HepG2 (cell line): ENCODE data around the gene TSPAN9. TPM values are rescaled to one million over a fixed set of nuclear protein-coding genes. Genes with fewer than 3 reads are reported as not detected.

Experiments
- ATAC-seq: fragments of 200-7000 bp; cut with Tn5 transposase; 3 replicates; pipeline ENCODE4 v1.9.1; 2020; ENCODE audit warnings: mild to moderate bottlenecking, moderate library complexity
- BruUV-seq: library from RNA; stranded (reverse); fragments of 400-500 nt; replicated peaks from 2 replicates; lab custom pipeline; 2021; lab: Mats Ljungman, UMichigan
- CTCF ChIA-PET: fragments of 300-600 bp; formaldehyde crosslinking; extraction: SDS; loops from one replicate; lab custom pipeline; 2021; ENCODE audit warnings: low total read pairs, inconsistent platforms, low intra/inter-chr PET ratio; lab: Yijun Ruan, JAX
- POLR2A ChIA-PET: fragments of 350-600 bp; sonication (Branson Sonifier 250); formaldehyde crosslinking; loops from one replicate; lab custom pipeline; 2020; ENCODE audit warnings: antibody characterized with exemption, inconsistent platforms; lab: Yijun Ruan, JAX
- DNase-seq: peaks from one replicate; pipeline ENCODE4 v3.0.0-alpha.2; 2015; ENCODE audit warnings: low spot score
- FAIRE-seq: peaks from 3 replicates; lab custom pipeline; 2011; peaks lifted over from hg19 to GRCh38; lab: Jason Lieb, UNC
- H2AFZ ChIP-seq: one replicate; pipeline ENCODE4 v1.6.1; 2011; ENCODE audit warnings: low read length, inconsistent platforms
- H3K27ac ChIP-seq: fragments of 300-600 bp; 3 replicates; pipeline ENCODE4 v1.8.0; 2011; ENCODE audit warnings: mixed run types, mild to moderate bottlenecking, mixed read lengths, low read length, inconsistent platforms; ENCODE audit not compliant: insufficient read depth; ENCODE audit errors: extremely low read length
- H3K27me3 ChIP-seq, 2 experiments: fragments of 200-600 bp in 1 of 2; 2 replicates in 1 of 2; 3 replicates in 1 of 2; pipeline versions ENCODE4 v1.6.0 to v1.8.0; 2011; ENCODE audit warnings: low read length in 2 of 2, mild to moderate bottlenecking in 2 of 2, moderate library complexity in 2 of 2, inconsistent platforms in 1 of 2; ENCODE audit not compliant: insufficient read depth in 2 of 2, control insufficient read depth in 1 of 2
- H3K36me3 ChIP-seq, 2 experiments: fragments of 200-600 bp in 1 of 2; replicated peaks in 1 of 2; 2 replicates in 1 of 2; 3 replicates in 1 of 2; pipeline versions ENCODE4 v1.5.1 to v1.8.0; 2011; ENCODE audit warnings: low read length in 2 of 2, inconsistent platforms in 1 of 2; ENCODE audit not compliant: insufficient read depth in 2 of 2, control insufficient read depth in 1 of 2
- H3K4me1 ChIP-seq: 2 replicates; pipeline ENCODE4 v1.5.1; 2012; ENCODE audit warnings: low read length, inconsistent platforms; ENCODE audit not compliant: insufficient read depth
- H3K4me2 ChIP-seq: 2 replicates; pipeline ENCODE4 v1.6.0; 2011; ENCODE audit warnings: low read depth, low read length, inconsistent platforms
- H3K4me3 ChIP-seq, 3 experiments: fragments of 200-600 bp in 1 of 3; sonication (generic), shearing (Covaris generic) in 1 of 3; replicated peaks in 1 of 3; 2 replicates each; pipeline ENCODE4 v1.5.1; 2011 to 2016; ENCODE audit warnings: low read length in 3 of 3, inconsistent platforms in 2 of 3, low read depth in 2 of 3, mild to moderate bottlenecking in 2 of 3, control low read depth in 1 of 3, mixed read lengths in 1 of 3; ENCODE audit not compliant: insufficient read depth in 1 of 3
- H3K79me2 ChIP-seq: one replicate; pipeline ENCODE4 v1.6.1; 2011; ENCODE audit warnings: low read length, inconsistent platforms; ENCODE audit not compliant: insufficient read depth
- H3K9ac ChIP-seq: 2 replicates; pipeline ENCODE4 v1.6.0; 2011; ENCODE audit warnings: mild to moderate bottlenecking, low read depth, low read length, inconsistent platforms; ENCODE audit not compliant: insufficient read depth
- H3K9me3 ChIP-seq: 2 replicates; pipeline ENCODE4 v1.5.1; 2012; ENCODE audit warnings: mild to moderate bottlenecking, low read length
- H4K20me1 ChIP-seq: 2 replicates; pipeline ENCODE4 v1.6.0; 2011; ENCODE audit warnings: inconsistent platforms, mild to moderate bottlenecking, low read length, moderate library complexity; ENCODE audit not compliant: insufficient read depth
- CREB3 ChIP-seq: sonication (generic); formaldehyde crosslinking; IDR thresholded peaks from 2 replicates; pipeline ENCODE4 v1.5.0; 2020; ENCODE audit warnings: missing genetic modification reagents
- CSRNP2 ChIP-seq: sonication (generic); formaldehyde crosslinking; conservative IDR thresholded peaks from 2 replicates; pipeline ENCODE4 v1.8.0; 2022; ENCODE audit warnings: low read depth, missing genetic modification reagents
- ELF3 ChIP-seq: IDR thresholded peaks from 2 replicates; pipeline ENCODE4 v1.6.1; 2016; ENCODE audit warnings: missing genetic modification reagents, missing compliant biosample characterization
- GATAD2A ChIP-seq: IDR thresholded peaks from 2 replicates; pipeline ENCODE4 v1.6.1; 2016
- MLXIP ChIP-seq: sonication (generic); formaldehyde crosslinking; IDR thresholded peaks from 2 replicates; pipeline ENCODE4 v1.9.0; 2021; ENCODE audit warnings: missing genetic modification reagents, borderline replicate concordance
- POGZ ChIP-seq: sonication (generic); formaldehyde crosslinking; IDR thresholded peaks from 2 replicates; pipeline ENCODE4 v1.4.0; 2020; ENCODE audit warnings: mild to moderate bottlenecking, missing genetic modification reagents
- ZHX2 ChIP-seq, 2 experiments: sonication (generic) in 1 of 2; formaldehyde crosslinking in 1 of 2; IDR thresholded peaks; 2 replicates each; pipeline versions ENCODE4 v1.6.1 to v1.9.0; 2014 to 2022; ENCODE audit warnings: antibody characterized with exemption in 1 of 2, borderline replicate concordance in 1 of 2, inconsistent platforms in 1 of 2, low read depth in 1 of 2, missing genetic modification reagents in 1 of 2
- ZKSCAN1 ChIP-seq: fragments of 150-350 bp; IDR thresholded peaks from 2 replicates; pipeline ENCODE4 v1.6.1; 2014; ENCODE audit warnings: low read length
- ZNF10 ChIP-seq: sonication (generic); formaldehyde crosslinking; IDR thresholded peaks from 2 replicates; pipeline ENCODE4 v1.4.0; 2020; ENCODE audit warnings: mild to moderate bottlenecking, low read depth, missing genetic modification reagents, borderline replicate concordance
- ZNF260 ChIP-seq: sonication (generic); formaldehyde crosslinking; IDR thresholded peaks from 2 replicates; pipeline ENCODE4 v1.4.0; 2020; ENCODE audit warnings: missing genetic modification reagents, low read depth, mild to moderate bottlenecking, borderline replicate concordance
- ZNF432 ChIP-seq: sonication (generic); formaldehyde crosslinking; IDR thresholded peaks from 2 replicates; pipeline ENCODE4 v1.5.0; 2020; ENCODE audit warnings: missing genetic modification reagents, mild to moderate bottlenecking, borderline replicate concordance
- WGBS: methylation state at CpG from one replicate; pipeline ENCODE4 v1.1.6; 2017; ENCODE audit warnings: low lambda C conversion rate; 5-methylcytosine and 5-hydroxymethylcytosine counted together
- in situ Hi-C: cut with HindIII; loops from 2 replicates; pipeline ENCODE4 v1.10.0; 2017; ENCODE audit warnings: low pct_unique_long_range_greater_than_20kb; ENCODE audit not compliant: extremely low pct_ligation_motif_present
- intact Hi-C: fragments of 100-400 bp; cut with micrococcal nuclease; formaldehyde crosslinking; loops from one replicate; pipeline ENCODE4 v1.10.0; 2022; ENCODE audit not compliant: unreplicated experiment
- polyA plus RNA-seq, 8 experiments: library from polyadenylated mRNA; depleted of rRNA in 3 of 8; stranded (reverse) in 7 of 8; unstranded in 1 of 8; fragments of >200 nt; fragmentation: Illumina TruSeq in 4 of 8; extraction: Trizol in 4 of 8; gene quantifications; 2 replicates each; pipeline versions ENCODE4 v1.2.1 to v1.2.3, GENCODE V29; 2011 to 2016; ENCODE audit warnings: low read depth in 4 of 8, missing spikeins in 1 of 8, mixed read lengths in 1 of 8; ENCODE audit not compliant: insufficient read depth in 1 of 8
- total RNA-seq, 5 experiments: library from RNA; depleted of rRNA; stranded (reverse); fragments of >200 nt; fragmentation: Illumina TruSeq; extraction: Trizol; gene quantifications; 2 replicates each; pipeline ENCODE4 v1.2.3, GENCODE V29; 2016; ENCODE audit warnings: low read depth in 1 of 5

Gene TSPAN9
- total and polyA plus RNA-seq, 2 of the 13 experiments (the other 11 are each of a cell fraction or from before 2014, with no cell fraction given), result 18.1 to 42.3 TPM

- TF ChIP-seq MLXIP (CRISPR knock-in tag), result no peak
- TF ChIP-seq, all 625 proteins: peak for 0
These were observed 114.3 kb downstream of the TSPAN9 start (continued) for GRCh38 chr12:3191450-3191849.

- in situ Hi-C loops, result no loop called here
- DNase-seq, result no peak
- WGBS, result 92% methylated on average over 10 of the region's 10 CpGs
- H3K79me2 ChIP-seq, result no peaks in the 10 kb centered on the region
- no peak overlapping the region for H3K4me3 ChIP-seq
- no peak overlapping the region for H3K27ac ChIP-seq
- peaks cover 15% of the 10 kb centered on the region for H3K4me1 ChIP-seq
- ATAC-seq, result no peak
- no peaks in the 10 kb centered on the region for H3K27me3 ChIP-seq
- no peaks in the 10 kb centered on the region for H3K9me3 ChIP-seq
- FAIRE-seq, result no peak
- CTCF ChIA-PET, result no interaction called here
- BruUV-seq, result no TSS peak
- peaks cover 27% of the 10 kb centered on the region for H4K20me1 ChIP-seq
- POLR2A ChIA-PET, result no interaction called here
- no peak overlapping the region for H3K4me2 ChIP-seq
- H3K36me3 ChIP-seq, result no peaks in the 10 kb centered on the region
- H2AFZ ChIP-seq, result no peak overlapping the region
- H3K9ac ChIP-seq, result no peak overlapping the region
- intact Hi-C loops, result no loop called here
- no peak for TF ChIP-seq ZHX2 (IDR thresholded peaks at IDR 0.05; ENCODE audit: low read depth)
- no peak for TF ChIP-seq ZHX2 (CRISPR knock-in tag; IDR thresholded peaks at IDR 0.05; ENCODE audit: borderline replicate concordance)
- no peak for TF ChIP-seq CREB3
- no peak for TF ChIP-seq ZNF432
- no peak for TF ChIP-seq CSRNP2 (CRISPR knock-in tag)
- TF ChIP-seq ZNF10 (CRISPR knock-in tag), result no peak
- TF ChIP-seq GATAD2A (CRISPR knock-in tag), result no peak
- no peak for TF ChIP-seq ELF3 (CRISPR knock-in tag)
- TF ChIP-seq ZKSCAN1, result no peak
- no peak for TF ChIP-seq ZNF260
- no peak for TF ChIP-seq POGZ (CRISPR knock-in tag)
These were observed 115.0 kb downstream of the TSPAN9 start for GRCh38 chr12:3192221-3192620.
